Fibroblast of villous mesenchyme (primary cell): ENCODE results near the gene ARHGEF4. TPM values are rescaled to one million over a fixed set of nuclear protein-coding genes. Genes with fewer than 3 reads are reported as not detected.

Source experiments
- DNase-seq: peaks from one replicate; pipeline ENCODE4 v3.0.0-alpha.2; 2010; ENCODE audit warnings: low read depth
- H3K4me3 ChIP-seq: 2 replicates; pipeline ENCODE4 v1.5.1; 2011; ENCODE audit warnings: low read depth, mild to moderate bottlenecking, low read length
- CTCF ChIP-seq: IDR thresholded peaks from 2 replicates; pipeline ENCODE4 v1.5.1; 2012; ENCODE audit warnings: low read depth, mild to moderate bottlenecking, low read length; ENCODE audit not compliant: insufficient read depth
- total RNA-seq: library from RNA; depleted of rRNA; stranded (reverse); fragments of >200 nt; gene quantifications from 2 replicates; pipeline ENCODE4 v1.2.3, GENCODE V29; 2012

ARHGEF4 gene
- total RNA-seq, 1 donor: 0.86 TPM

DNA sequence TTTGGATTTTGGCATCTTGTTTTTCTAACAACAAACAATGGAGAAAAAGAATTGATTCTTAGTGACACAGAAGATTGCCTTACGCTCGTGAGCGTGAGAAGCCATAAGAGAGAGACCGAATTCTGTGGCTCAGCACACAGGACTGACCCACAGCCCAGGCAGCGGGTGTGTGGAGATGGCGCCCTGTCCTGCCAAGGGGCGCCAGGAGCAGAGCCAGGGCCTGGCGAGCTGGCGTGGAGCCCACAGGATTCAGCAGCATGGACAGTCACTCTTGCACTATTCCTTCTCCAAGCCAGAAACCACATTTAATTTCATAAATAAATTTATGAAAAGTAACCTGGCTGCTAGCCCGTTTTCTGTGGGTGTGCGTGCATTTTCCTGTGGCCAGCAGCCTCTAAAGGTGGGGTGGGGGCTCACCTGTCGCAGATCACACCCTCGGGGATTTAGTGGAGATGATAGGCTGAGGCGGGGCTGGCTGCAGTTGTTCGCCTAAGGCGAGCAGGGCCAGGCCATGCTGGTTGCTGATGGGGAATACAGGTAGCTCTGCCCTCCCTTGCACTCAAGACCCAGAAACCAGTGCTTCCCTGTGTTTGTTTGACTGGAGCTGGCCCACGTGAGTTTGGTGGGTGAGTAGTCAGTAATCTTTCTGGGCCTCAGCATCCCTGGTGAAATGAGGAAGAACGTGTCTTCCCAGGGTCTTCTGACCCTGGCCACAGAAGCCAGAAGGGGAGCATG is 210.4 kb downstream of the ARHGEF4 start:
- H3K4me3 ChIP-seq: no peak overlapping the region
- no peak for DNase-seq
- no peak for TF ChIP-seq CTCF

DNA sequence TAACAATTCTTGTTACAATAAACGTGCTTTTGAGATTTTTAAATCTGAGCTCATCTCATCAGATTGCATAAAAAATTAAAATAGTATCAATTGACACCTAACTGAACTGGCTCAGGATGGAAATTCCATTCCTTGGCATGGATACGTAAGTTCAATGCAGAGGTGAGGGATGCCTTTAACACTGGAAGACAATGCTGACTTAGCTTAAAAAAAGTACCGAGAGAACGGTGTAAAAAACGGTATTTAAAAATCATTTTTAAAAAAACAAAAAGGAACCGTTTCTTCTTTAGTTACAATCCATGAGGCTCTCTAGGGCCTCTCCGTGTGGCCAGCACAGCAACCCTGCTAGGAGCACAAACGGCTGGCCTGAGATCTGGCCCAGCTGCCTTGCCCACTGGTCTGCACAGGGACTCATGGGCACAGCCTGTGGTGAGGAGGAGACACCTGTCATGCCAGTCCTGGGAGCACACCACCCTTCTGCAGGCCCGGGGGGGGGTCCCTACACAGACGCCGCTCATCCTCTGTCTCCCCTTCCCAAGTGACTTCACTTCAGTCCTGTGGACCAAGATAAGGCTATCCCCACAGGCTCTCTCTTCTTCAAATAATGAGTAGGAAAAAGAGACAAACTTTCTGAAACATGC is 211.3 kb downstream of the ARHGEF4 start:
- TF ChIP-seq CTCF: no peak
- H3K4me3 ChIP-seq: no peak overlapping the region
- DNase-seq: no peak

DNA sequence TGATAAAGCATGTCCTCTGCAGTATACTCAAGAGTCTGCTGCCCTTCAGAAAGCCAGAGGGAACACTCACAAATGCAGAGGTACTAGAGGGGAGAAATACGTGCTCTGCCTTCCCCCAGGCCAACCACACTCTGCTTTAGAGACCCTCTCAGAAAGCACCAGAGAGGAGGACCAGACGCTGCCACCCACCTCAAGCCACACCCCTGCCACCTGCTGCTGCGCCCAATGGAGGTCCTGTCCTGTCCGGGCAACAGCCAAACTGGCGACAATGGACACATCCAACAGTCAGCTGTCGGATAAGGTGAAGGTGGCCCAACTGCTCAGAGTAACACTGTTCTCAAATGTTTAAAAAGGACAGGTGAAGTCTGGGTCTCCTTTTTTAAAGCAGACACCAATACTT is 211.9 kb downstream of the ARHGEF4 start:
- no peak for TF ChIP-seq CTCF
- no peak overlapping the region for H3K4me3 ChIP-seq
- DNase-seq: no peak

GRCh38 chr2:131049150-131049718 is 212.5 kb downstream of the ARHGEF4 start:
- no peak for TF ChIP-seq CTCF
- no peak overlapping the region for H3K4me3 ChIP-seq
- DNase-seq: no peak

DNA sequence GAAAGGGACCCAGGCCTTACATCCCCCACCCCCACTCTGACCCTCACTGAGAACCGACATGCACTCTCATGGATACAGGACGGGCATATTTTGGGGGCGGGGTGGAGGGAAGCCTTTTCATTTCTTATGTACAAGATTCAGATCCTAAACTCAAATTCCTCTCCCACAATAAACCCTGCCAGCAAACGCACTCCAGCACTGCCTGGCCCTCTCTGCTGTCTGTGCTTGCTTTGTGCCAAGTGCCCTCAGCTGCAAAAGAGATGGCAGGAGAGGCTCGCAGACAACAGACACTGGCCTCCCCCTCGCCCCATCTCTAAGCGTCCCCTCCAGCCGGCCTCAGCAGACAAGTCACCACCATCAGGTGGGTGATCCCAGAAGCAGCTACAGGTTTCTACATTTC is 214.2 kb downstream of the ARHGEF4 start:
- no peak for TF ChIP-seq CTCF
- DNase-seq: no peak
- H3K4me3 ChIP-seq: no peak overlapping the region

DNA sequence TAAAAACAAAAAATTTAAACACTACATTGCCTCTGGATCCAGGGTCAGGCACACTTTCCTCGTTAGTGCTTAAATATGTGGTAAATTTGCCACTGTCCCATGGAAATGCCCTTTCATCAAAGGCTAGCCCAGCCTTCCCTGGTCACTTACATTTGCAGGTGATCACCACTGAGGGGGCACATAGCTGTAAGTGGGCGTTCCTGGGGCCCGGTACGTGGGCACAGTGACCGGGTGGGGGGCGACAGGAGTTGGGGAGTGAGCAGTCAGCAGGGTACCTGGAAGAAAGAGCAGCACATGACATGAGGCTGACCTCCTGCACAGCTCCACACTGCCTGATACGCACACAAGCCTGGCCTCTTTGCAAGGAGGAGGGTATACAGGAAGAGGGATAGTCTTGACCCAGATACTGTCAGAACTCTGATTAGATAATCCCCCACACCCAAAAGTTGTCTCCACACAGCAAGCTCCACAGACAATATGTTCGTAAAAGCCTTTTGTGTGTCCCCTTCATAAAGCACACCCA is 216.1 kb downstream of the ARHGEF4 start:
- DNase-seq: no peak
- H3K4me3 ChIP-seq: no peak overlapping the region
- TF ChIP-seq CTCF: no peak
